ENCODE results near the gene TIMM23. TPM values are rescaled to one million over a fixed set of nuclear protein-coding genes. Genes with fewer than 3 reads are reported as not detected.
A peak's percentile ranks its signal among the peaks of the same experiment; 100 is the strongest.

TIMM23 gene
- total RNA-seq, 4 donors from 2014 or later: 24.5 to 62.2 (median 43.5) TPM

GRCh38 chr10:46014683-46015405, 42.6 kb downstream of the TIMM23 start:
- Histone ChIP-seq H3K4me1 (peaks cover 0 to 33% (median 6%) of the 10 kb centered on the region in 4 donors), H3K36me3 (peaks cover 0 to 67% (median 0%) of the 10 kb centered on the region in 3 donors), H3K9me3 (no peaks in the 10 kb centered on the region), H3K27me3 (no peaks in the 10 kb centered on the region), H3K27ac (no peak overlapping the region), H3K4me3 (no peak overlapping the region)
- TF ChIP-seq POLR2A (IDR thresholded peaks at IDR 0.05): no peak
- no peak for TF ChIP-seq CTCF (IDR thresholded peaks at IDR 0.05)
- DNase-seq: no peak

- TF ChIP-seq CTCF (IDR thresholded peaks at IDR 0.05) (no peak), POLR2A (IDR thresholded peaks at IDR 0.05) (no peak)
- H3K27me3 ChIP-seq: no peaks in the 10 kb centered on the region
- H3K4me3 ChIP-seq: no peak overlapping the region
- no peak for DNase-seq
- no peaks in the 10 kb centered on the region for H3K9me3 ChIP-seq
- peaks cover 0 to 46% (median 9%) of the 10 kb centered on the region in 4 donors for H3K4me1 ChIP-seq
- H3K36me3 ChIP-seq: peaks cover 0 to 53% (median 0%) of the 10 kb centered on the region in 3 donors
- no peak overlapping the region for H3K27ac ChIP-seq
These were observed 43.9 kb downstream of the TIMM23 start for GRCh38 chr10:46016190-46016589.

- no peak for DNase-seq
- H3K9me3 ChIP-seq: no peaks in the 10 kb centered on the region
- no peak for TF ChIP-seq POLR2A (IDR thresholded peaks at IDR 0.05)
- no peak for TF ChIP-seq CTCF (IDR thresholded peaks at IDR 0.05)
- no peak overlapping the region for H3K4me3 ChIP-seq
- H3K4me1 ChIP-seq: peaks cover 0 to 53% (median 9%) of the 10 kb centered on the region in 4 donors
- H3K27me3 ChIP-seq: no peaks in the 10 kb centered on the region
- no peak overlapping the region for H3K27ac ChIP-seq
- peaks cover 0 to 47% (median 0%) of the 10 kb centered on the region in 3 donors for H3K36me3 ChIP-seq
These were observed 44.5 kb downstream of the TIMM23 start for GRCh38 chr10:46016811-46017210.

GRCh38 chr10:46017733-46018132, 45.4 kb downstream of the TIMM23 start:
- DNase-seq: no peak
- TF ChIP-seq CTCF (IDR thresholded peaks at IDR 0.05) (no peak), POLR2A (IDR thresholded peaks at IDR 0.05) (no peak)
- no peak overlapping the region for H3K27ac ChIP-seq
- H3K4me1 ChIP-seq: peaks cover 0 to 62% (median 9%) of the 10 kb centered on the region in 4 donors
- peaks cover 0 to 38% (median 0%) of the 10 kb centered on the region in 3 donors for H3K36me3 ChIP-seq
- H3K9me3 ChIP-seq: no peaks in the 10 kb centered on the region
- H3K27me3 ChIP-seq: no peaks in the 10 kb centered on the region
- no peak overlapping the region for H3K4me3 ChIP-seq

- no peak for DNase-seq
- TF ChIP-seq POLR2A (IDR thresholded peaks at IDR 0.05): no peak
- no peak for TF ChIP-seq CTCF (IDR thresholded peaks at IDR 0.05)
- Histone ChIP-seq H3K9me3 (no peaks in the 10 kb centered on the region), H3K4me3 (no peak overlapping the region), H3K27me3 (no peaks in the 10 kb centered on the region), H3K27ac (peak overlapping the region in 2 of 4 donors; percentile 8 to 73), H3K36me3 (peaks cover 0 to 29% (median 0%) of the 10 kb centered on the region in 3 donors), H3K4me1 (peaks cover 0 to 65% (median 9%) of the 10 kb centered on the region in 4 donors)
These were observed 46.3 kb downstream of the TIMM23 start for GRCh38 chr10:46018453-46019176.

Measured in Peyer's patch (tissue), 4 donors.